Choroid plexus epithelial cell (primary cell): ENCODE measurements around the gene EPN1.

ENCODE experiments used
- DNase-seq: peaks from one replicate; pipeline ENCODE4 v3.0.0-alpha.2; 2010; ENCODE audit warnings: low read depth
- H3K4me3 ChIP-seq: 2 replicates; pipeline ENCODE4 v1.5.1; 2011; ENCODE audit warnings: low read depth, mild to moderate bottlenecking, control low read depth, low read length, moderate library complexity
- TF ChIP-seq, protein P1 (sequence below): conservative IDR thresholded peaks from 2 replicates; pipeline ENCODE4 v1.5.1; 2011; ENCODE audit warnings: low read depth, mild to moderate bottlenecking, control low read depth, inconsistent platforms, low read length, moderate library complexity

EPN1 gene

GRCh38 chr19:55700813-55701212 lies 25.8 kb downstream of the EPN1 start:
- TF ChIP-seq, protein P1, sequence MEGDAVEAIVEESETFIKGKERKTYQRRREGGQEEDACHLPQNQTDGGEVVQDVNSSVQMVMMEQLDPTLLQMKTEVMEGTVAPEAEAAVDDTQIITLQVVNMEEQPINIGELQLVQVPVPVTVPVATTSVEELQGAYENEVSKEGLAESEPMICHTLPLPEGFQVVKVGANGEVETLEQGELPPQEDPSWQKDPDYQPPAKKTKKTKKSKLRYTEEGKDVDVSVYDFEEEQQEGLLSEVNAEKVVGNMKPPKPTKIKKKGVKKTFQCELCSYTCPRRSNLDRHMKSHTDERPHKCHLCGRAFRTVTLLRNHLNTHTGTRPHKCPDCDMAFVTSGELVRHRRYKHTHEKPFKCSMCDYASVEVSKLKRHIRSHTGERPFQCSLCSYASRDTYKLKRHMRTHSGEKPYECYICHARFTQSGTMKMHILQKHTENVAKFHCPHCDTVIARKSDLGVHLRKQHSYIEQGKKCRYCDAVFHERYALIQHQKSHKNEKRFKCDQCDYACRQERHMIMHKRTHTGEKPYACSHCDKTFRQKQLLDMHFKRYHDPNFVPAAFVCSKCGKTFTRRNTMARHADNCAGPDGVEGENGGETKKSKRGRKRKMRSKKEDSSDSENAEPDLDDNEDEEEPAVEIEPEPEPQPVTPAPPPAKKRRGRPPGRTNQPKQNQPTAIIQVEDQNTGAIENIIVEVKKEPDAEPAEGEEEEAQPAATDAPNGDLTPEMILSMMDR, result no peak
- no peak overlapping the region for H3K4me3 ChIP-seq
- no peak for DNase-seq

GRCh38 chr19:55702131-55702627 lies 27.2 kb downstream of the EPN1 start:
- TF ChIP-seq, protein P1, result no peak
- no peak overlapping the region for H3K4me3 ChIP-seq
- no peak for DNase-seq

- peak; percentile 36 for DNase-seq
- TF ChIP-seq, protein P1, result peak; percentile 70
- H3K4me3 ChIP-seq, result no peak overlapping the region
Observed at GRCh38 chr19:55703790-55704215, 28.8 kb downstream of the EPN1 start.

GRCh38 chr19:55704494-55705245 lies 29.6 kb downstream of the EPN1 start:
- no peak for DNase-seq
- TF ChIP-seq, protein P1, result peak; percentile 29
- H3K4me3 ChIP-seq, result no peak overlapping the region

DNA sequence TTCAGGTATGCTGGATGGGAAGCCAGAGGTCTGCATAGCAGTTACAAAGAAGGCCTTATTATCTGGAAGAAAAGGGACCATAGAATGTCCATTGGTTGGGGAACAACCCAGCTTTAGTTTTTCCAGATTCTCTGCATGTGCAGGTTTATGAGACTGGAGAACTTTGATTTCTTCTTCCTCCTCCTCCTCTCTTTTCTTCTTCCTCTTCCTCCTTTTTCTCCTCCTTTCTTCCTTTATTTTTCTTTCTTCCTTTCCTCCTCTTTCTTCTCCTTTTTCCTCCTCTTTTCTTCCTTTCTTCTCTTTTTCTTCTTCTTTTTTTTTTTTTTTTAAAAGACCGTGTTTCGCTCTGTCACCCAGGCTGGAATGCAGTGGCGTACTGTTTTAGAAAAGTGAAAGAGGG lies 30.9 kb downstream of the EPN1 start:
- TF ChIP-seq, protein P1, result no peak
- DNase-seq, result no peak
- no peak overlapping the region for H3K4me3 ChIP-seq

DNA sequence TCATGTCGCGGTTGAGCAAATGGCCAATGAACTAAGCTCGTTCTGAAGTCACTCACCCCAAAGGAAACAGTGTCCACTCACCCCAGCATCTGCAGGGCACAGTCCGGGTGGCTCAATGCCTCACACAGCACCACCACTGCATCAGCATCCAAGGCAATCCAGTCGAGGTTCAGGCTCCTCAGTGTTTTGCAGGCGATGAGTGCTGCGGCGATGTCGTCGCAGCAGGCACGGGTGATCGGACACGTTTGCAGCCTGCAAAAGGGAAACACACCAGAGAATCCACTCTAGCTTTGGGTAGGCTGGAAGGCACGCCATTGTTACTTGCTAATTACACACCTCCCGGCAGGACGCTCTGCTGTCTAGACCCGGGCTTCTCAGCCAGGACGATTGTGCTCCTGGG lies 36.7 kb downstream of the EPN1 start:
- no peak for DNase-seq
- no peak overlapping the region for H3K4me3 ChIP-seq
- TF ChIP-seq, protein P1, result no peak
